Lower leg skin (tissue), 4 donors: Measurements from ENCODE around the gene OR8A1. TPM values are rescaled to one million over a fixed set of nuclear protein-coding genes. Genes with fewer than 3 reads are reported as not detected.

ENCODE experiments used
- DNase-seq, 2 donors: peaks; one replicate each; pipeline ENCODE4 v3.0.0-alpha.2; 2019; ENCODE audit warnings: low spot score in 2 of 2
- H3K4me3 ChIP-seq: fragments of 200-600 bp; sonication (generic); 2 replicates; pipeline ENCODE4 v1.5.1; 2017; ENCODE audit warnings: mild to moderate bottlenecking, low read depth; ENCODE audit not compliant: poor library complexity, severe bottlenecking
- POLR2A ChIP-seq, 2 donors: fragments of 450-650 bp; IDR thresholded peaks; one replicate each; pipeline ENCODE4 v1.6.1; 2016 to 2017; ENCODE audit warnings: antibody characterized with exemption in 2 of 2, mild to moderate bottlenecking in 1 of 2, moderate library complexity in 1 of 2
- WGBS, 2 donors: methylation state at CpG; one replicate each; pipeline ENCODE4 v1.1.5; 2018; 5-methylcytosine and 5-hydroxymethylcytosine counted together
- intact Hi-C: fragments of 100-400 bp; cut with DNase I; formaldehyde crosslinking; loops from one replicate; pipeline ENCODE4 v1.15.0; 2023; ENCODE audit warnings: low total_unique reads
- total RNA-seq, 4 donors: library from RNA; depleted of rRNA; stranded (reverse); fragments of >200 nt; gene quantifications; one replicate each; pipeline ENCODE4 v1.1.0, GENCODE V29; 2016
- TF ChIP-seq, protein P1 (sequence below), 3 donors: fragments of 450-650 bp; IDR thresholded peaks; one replicate each; pipeline ENCODE4 v1.5.1; 2016; ENCODE audit warnings: antibody characterized with exemption in 3 of 3, mild to moderate bottlenecking in 3 of 3, moderate library complexity in 2 of 3

OR8A1 gene
- total RNA-seq, 4 donors from 2014 or later: not detected

DNA sequence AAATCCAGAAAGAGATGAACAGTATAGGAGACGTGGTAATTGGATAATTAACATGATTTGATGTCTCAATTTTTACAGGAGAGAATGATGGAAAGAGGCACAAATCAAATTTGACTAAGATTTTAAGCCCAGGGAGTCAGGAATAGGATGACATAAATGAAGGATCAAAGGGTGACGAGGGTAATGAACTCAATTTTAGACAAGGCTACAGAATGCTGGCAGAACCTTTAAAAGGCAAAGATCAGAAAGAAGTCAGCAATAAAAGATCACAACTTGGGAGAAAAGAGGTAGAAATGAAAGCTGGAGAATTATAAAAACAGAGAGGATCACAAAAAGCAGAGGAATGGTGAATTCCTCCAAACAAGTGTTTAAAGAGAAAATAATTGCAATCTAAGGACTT is 13.0 kb upstream of the OR8A1 start:
- intact Hi-C loops: no loop called here
- no peak for DNase-seq
- 39 to 42% methylated on average over 2 of the region's 2 CpGs for whole genome bisulfite sequencing, 2 donors
- TF ChIP-seq, protein P1, sequence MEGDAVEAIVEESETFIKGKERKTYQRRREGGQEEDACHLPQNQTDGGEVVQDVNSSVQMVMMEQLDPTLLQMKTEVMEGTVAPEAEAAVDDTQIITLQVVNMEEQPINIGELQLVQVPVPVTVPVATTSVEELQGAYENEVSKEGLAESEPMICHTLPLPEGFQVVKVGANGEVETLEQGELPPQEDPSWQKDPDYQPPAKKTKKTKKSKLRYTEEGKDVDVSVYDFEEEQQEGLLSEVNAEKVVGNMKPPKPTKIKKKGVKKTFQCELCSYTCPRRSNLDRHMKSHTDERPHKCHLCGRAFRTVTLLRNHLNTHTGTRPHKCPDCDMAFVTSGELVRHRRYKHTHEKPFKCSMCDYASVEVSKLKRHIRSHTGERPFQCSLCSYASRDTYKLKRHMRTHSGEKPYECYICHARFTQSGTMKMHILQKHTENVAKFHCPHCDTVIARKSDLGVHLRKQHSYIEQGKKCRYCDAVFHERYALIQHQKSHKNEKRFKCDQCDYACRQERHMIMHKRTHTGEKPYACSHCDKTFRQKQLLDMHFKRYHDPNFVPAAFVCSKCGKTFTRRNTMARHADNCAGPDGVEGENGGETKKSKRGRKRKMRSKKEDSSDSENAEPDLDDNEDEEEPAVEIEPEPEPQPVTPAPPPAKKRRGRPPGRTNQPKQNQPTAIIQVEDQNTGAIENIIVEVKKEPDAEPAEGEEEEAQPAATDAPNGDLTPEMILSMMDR (IDR thresholded peaks at IDR 0.05): no peak
- TF ChIP-seq POLR2A (IDR thresholded peaks at IDR 0.05): no peak
- no peak overlapping the region for H3K4me3 ChIP-seq

- no peak overlapping the region for H3K4me3 ChIP-seq
- intact Hi-C loops: no loop called here
- no peak for DNase-seq
- TF ChIP-seq POLR2A (IDR thresholded peaks at IDR 0.05): no peak
- TF ChIP-seq, protein P1 (IDR thresholded peaks at IDR 0.05): no peak
- WGBS, 2 donors: 80 to 86% methylated on average over 7 of the region's 7 CpGs
These were observed 363 bp downstream of the OR8A1 start for GRCh38 chr11:124570160-124570559.

DNA sequence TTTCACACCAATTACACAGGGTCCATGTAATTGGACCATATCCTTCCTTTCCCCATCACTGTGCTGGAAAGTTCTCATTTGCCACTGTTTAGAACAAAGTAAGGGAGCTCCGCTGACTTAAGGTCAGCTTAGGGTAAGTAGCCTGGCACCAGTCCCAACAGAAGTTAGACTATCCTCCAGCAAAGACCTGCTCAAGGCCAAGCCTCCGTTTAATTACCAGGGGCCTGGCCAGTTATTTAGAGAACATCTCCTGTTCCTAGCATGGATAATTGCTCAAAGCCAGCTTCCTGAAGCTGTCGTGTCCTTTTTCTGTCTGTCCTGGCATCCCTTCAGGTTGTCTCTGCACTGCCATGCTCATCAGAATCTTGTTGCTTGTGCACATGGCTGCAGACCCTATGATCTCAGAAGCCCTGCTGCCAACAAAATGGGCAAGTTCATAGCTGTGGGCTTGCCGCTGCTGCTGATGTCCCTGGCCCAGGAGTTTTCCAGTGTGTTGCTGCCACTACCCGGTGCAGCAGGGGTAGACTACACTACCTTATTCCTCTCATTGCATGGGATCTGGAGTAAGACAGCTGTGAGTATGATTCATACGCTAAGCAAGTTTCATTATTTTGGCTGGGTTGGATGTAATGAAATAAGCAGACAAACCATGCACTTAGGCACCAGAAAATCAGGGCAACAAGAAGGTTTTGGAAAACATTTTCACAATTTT is 8.1 kb downstream of the OR8A1 start:
- H3K4me3 ChIP-seq: no peak overlapping the region
- 55 to 72% methylated on average over 6 of the region's 6 CpGs for WGBS, 2 donors

DNA sequence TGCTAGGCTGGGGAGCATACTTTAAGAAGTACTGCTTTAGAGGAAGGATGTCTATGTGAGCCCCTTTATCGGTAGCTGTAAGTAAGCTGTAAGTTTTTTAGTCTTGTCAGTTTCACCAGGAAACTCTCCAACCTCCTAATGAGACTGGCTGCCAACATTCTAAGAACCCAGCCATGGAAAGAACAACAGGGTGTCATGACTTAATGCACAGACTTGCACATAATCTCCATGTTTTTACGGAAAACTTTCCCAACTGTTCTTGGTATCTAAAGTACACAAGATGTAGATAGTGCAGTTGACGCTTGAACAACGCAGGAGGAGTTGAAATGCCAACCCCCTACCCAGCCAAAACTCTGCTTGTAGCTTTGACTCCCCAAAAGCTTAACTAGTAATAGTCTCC is 9.0 kb downstream of the OR8A1 start:
- no peak overlapping the region for H3K4me3 ChIP-seq
- intact Hi-C loops: no loop called here
- DNase-seq: no peak
- WGBS, 2 donors: 86 to 90% methylated on average over 4 of the region's 4 CpGs
- no peak for TF ChIP-seq POLR2A (IDR thresholded peaks at IDR 0.05)
- TF ChIP-seq, protein P1 (IDR thresholded peaks at IDR 0.05): no peak

More for the DNA sequence above, 8.1 kb downstream of the OR8A1 start:
- intact Hi-C loops: no loop called here
- TF ChIP-seq, protein P1 (IDR thresholded peaks at IDR 0.05): no peak
- TF ChIP-seq POLR2A (IDR thresholded peaks at IDR 0.05): no peak
- DNase-seq: no peak

DNA sequence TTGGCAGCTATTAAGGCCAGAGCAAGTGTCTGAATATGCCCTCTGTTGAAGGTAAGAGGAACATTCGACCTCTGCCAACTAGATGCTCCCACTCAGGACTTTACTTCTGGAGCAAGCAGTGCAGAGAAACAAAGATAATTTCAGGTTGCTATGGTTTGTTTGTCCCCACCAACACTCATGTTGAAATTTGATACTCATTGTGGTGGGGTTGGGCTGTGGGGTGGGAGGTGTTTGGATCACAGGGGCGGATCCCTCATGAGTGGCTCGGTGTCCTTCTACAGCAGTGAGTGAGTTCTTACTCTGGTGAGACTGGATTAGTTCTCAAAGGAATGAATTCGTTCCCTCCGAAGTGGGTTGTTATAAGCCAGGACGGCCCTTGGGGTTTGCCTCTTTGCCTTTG is 12.0 kb downstream of the OR8A1 start:
- TF ChIP-seq POLR2A (IDR thresholded peaks at IDR 0.05): no peak
- TF ChIP-seq, protein P1 (IDR thresholded peaks at IDR 0.05): no peak
- no peak for DNase-seq
- 52 to 64% methylated on average over 6 of the region's 6 CpGs for WGBS, 2 donors
- intact Hi-C loops: no loop called here
- H3K4me3 ChIP-seq: no peak overlapping the region

- H3K4me3 ChIP-seq: no peak overlapping the region
- intact Hi-C loops: no loop called here
- 65 to 73% methylated on average over 2 of the region's 2 CpGs for WGBS, 2 donors
- DNase-seq: no peak
- no peak for TF ChIP-seq POLR2A (IDR thresholded peaks at IDR 0.05)
- TF ChIP-seq, protein P1 (IDR thresholded peaks at IDR 0.05): no peak
These were observed 12.8 kb downstream of the OR8A1 start for GRCh38 chr11:124582565-124582964.
